Activated CD8-positive, alpha-beta memory T cell treated with anti-CD3 and anti-CD28 coated beads for 24 hours (primary cell): ENCODE measurements around the gene PIK3C2G.

ENCODE experiments used
- DNase-seq: peaks from one replicate; pipeline ENCODE4 v3.0.0-alpha.2; 2020

The PIK3C2G gene

GRCh38 chr12:18345021-18345735 is 83.9 kb downstream of the PIK3C2G start:
- no peak for DNase-seq

GRCh38 chr12:18352312-18352711 is 91.0 kb downstream of the PIK3C2G start:
- no peak for DNase-seq

- no peak for DNase-seq
Measured at GRCh38 chr12:18355429-18355828, 94.1 kb downstream of the PIK3C2G start.

- no peak for DNase-seq
Measured at GRCh38 chr12:18358077-18358476, 96.8 kb downstream of the PIK3C2G start.

- no peak for DNase-seq
Measured at GRCh38 chr12:18358930-18359329, 97.6 kb downstream of the PIK3C2G start.

- no peak for DNase-seq
Measured at GRCh38 chr12:18361433-18361832, 100.1 kb downstream of the PIK3C2G start.

- DNase-seq: no peak
Measured at GRCh38 chr12:18363321-18363720, 102.0 kb downstream of the PIK3C2G start.

GRCh38 chr12:18368594-18368993 is 107.3 kb downstream of the PIK3C2G start:
- no peak for DNase-seq

- DNase-seq: no peak
Measured at GRCh38 chr12:18373181-18373580, 111.9 kb downstream of the PIK3C2G start.

- DNase-seq: no peak
Measured at GRCh38 chr12:18375131-18375530, 113.8 kb downstream of the PIK3C2G start.

GRCh38 chr12:18375583-18375982 is 114.3 kb downstream of the PIK3C2G start:
- no peak for DNase-seq

GRCh38 chr12:18382236-18382885 is 121.0 kb downstream of the PIK3C2G start:
- DNase-seq: no peak

- no peak for DNase-seq
Measured at GRCh38 chr12:18383203-18383602, 121.9 kb downstream of the PIK3C2G start.

GRCh38 chr12:18387706-18388105 is 126.4 kb downstream of the PIK3C2G start:
- no peak for DNase-seq

GRCh38 chr12:18389820-18390219 is 128.5 kb downstream of the PIK3C2G start:
- no peak for DNase-seq

GRCh38 chr12:18391151-18391550 is 129.8 kb downstream of the PIK3C2G start:
- DNase-seq: no peak

- DNase-seq: no peak
Measured at GRCh38 chr12:18394742-18395141, 133.4 kb downstream of the PIK3C2G start.

- no peak for DNase-seq
Measured at GRCh38 chr12:18400186-18400585, 138.9 kb downstream of the PIK3C2G start.

- DNase-seq: no peak
Measured at GRCh38 chr12:18402872-18403611, 141.7 kb downstream of the PIK3C2G start.

- DNase-seq: no peak
Measured at GRCh38 chr12:18411453-18411852, 150.1 kb downstream of the PIK3C2G start.

- no peak for DNase-seq
Measured at GRCh38 chr12:18414671-18415070, 153.4 kb downstream of the PIK3C2G start.

- no peak for DNase-seq
Measured at GRCh38 chr12:18415227-18415626, 153.9 kb downstream of the PIK3C2G start.

- DNase-seq: no peak
Measured at GRCh38 chr12:18416412-18416811, 155.1 kb downstream of the PIK3C2G start.

- no peak for DNase-seq
Measured at GRCh38 chr12:18419311-18419710, 158.0 kb downstream of the PIK3C2G start.
